Upper lobe of right lung (tissue), 1 donor: ENCODE results near the gene TMEM247. TPM values are rescaled to one million over a fixed set of nuclear protein-coding genes. Genes with fewer than 3 reads are reported as not detected.

ENCODE experiments used
- ATAC-seq: fragments of 200-7000 bp; cut with Tn5 transposase; one replicate; pipeline ENCODE4 v1.9.1; 2020; ENCODE audit warnings: mild to moderate bottlenecking, moderate library complexity
- DNase-seq: peaks from one replicate; pipeline ENCODE4 v3.0.0-alpha.2; 2020
- H3K27ac ChIP-seq: fragments of 200-600 bp; one replicate; pipeline ENCODE4 v1.8.0; 2022
- H3K27me3 ChIP-seq: fragments of 200-600 bp; one replicate; pipeline ENCODE4 v1.8.0; 2022; ENCODE audit warnings: mild to moderate bottlenecking
- H3K36me3 ChIP-seq: fragments of 200-600 bp; one replicate; pipeline ENCODE4 v1.8.0; 2022
- H3K4me1 ChIP-seq: fragments of 200-600 bp; one replicate; pipeline ENCODE4 v1.8.0; 2022
- H3K4me3 ChIP-seq: fragments of 200-600 bp; one replicate; pipeline ENCODE4 v1.8.0; 2022; ENCODE audit warnings: mild to moderate bottlenecking
- H3K9me3 ChIP-seq: fragments of 200-600 bp; one replicate; pipeline ENCODE4 v1.8.0; 2022
- CTCF ChIP-seq: fragments of 200-600 bp; IDR thresholded peaks from one replicate; pipeline ENCODE4 v1.8.0; 2022; ENCODE audit warnings: antibody characterized with exemption
- intact Hi-C: fragments of 100-400 bp; cut with DNase I; formaldehyde crosslinking; loops from one replicate; pipeline ENCODE4 v1.11.0; 2022
- total RNA-seq: library from RNA; stranded (reverse); fragmentation: NEBNext Ultra II Directional; extraction: Animal tissue kit (Norgen Biotek cat#: 25700); gene quantifications from one replicate; pipeline ENCODE4 v1.2.1, GENCODE V29; 2021
- donor health status: DM: no; HTN: yes; CAD: no; lungs with severe emphysema.

The TMEM247 gene
- total RNA-seq, 1 donor from 2014 or later: not detected

- intact Hi-C loops: no loop called here
- H3K4me3 ChIP-seq: no peak overlapping the region
- no peak for TF ChIP-seq CTCF
- H3K36me3 ChIP-seq: no peaks in the 10 kb centered on the region
- no peak overlapping the region for H3K27ac ChIP-seq
- no peaks in the 10 kb centered on the region for H3K4me1 ChIP-seq
- no peaks in the 10 kb centered on the region for H3K9me3 ChIP-seq
- DNase-seq (no peak), ATAC-seq (no peak)
- H3K27me3 ChIP-seq: no peaks in the 10 kb centered on the region
Measured at GRCh38 chr2:46508759-46509158, 29.4 kb downstream of the TMEM247 start.

GRCh38 chr2:46509804-46510203, 30.4 kb downstream of the TMEM247 start:
- DNase-seq (no peak), ATAC-seq (no peak)
- Histone ChIP-seq H3K27me3 (no peaks in the 10 kb centered on the region), H3K9me3 (peaks cover under 1% of the 10 kb centered on the region), H3K4me1 (no peaks in the 10 kb centered on the region), H3K4me3 (no peak overlapping the region), H3K36me3 (no peaks in the 10 kb centered on the region), H3K27ac (no peak overlapping the region)
- no peak for TF ChIP-seq CTCF
- intact Hi-C loops: no loop called here

DNA sequence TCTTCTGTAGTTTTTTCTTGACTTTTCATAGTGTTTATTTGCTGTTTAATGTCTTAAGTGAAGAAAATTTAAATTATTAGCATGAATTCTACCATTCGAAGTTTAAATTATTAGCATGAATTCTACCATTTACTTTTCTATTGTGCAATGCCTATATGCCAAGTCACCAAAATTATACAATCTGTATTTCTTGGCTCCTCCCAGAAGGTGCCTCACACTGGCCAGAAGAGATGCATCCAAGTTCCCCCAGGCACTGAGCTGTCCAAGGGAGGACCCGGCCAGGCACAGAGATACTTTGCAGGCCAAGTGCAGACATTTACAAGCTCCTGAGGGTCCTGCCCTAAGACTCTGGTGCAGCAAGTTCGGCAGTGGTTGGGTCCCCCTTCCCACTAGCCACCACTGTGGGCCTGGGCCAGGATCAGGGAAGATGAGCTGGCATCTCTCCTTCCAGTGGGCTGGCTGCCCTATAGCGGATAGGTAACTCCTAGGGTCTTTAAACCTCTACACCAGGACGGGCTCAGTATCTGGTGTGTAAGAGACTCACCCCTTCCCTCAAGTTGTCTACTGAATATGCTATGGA, 31.3 kb downstream of the TMEM247 start:
- H3K9me3 ChIP-seq: peaks cover 8% of the 10 kb centered on the region
- H3K27me3 ChIP-seq: no peaks in the 10 kb centered on the region
- no peak for DNase-seq
- intact Hi-C loops: no loop called here
- no peak overlapping the region for H3K27ac ChIP-seq
- no peak for TF ChIP-seq CTCF
- H3K36me3 ChIP-seq: no peaks in the 10 kb centered on the region
- peak; percentile 29 for ATAC-seq
- no peaks in the 10 kb centered on the region for H3K4me1 ChIP-seq
- H3K4me3 ChIP-seq: no peak overlapping the region

GRCh38 chr2:46512185-46512584, 32.8 kb downstream of the TMEM247 start:
- Histone ChIP-seq H3K4me3 (no peak overlapping the region), H3K9me3 (peaks cover 21% of the 10 kb centered on the region), H3K4me1 (no peaks in the 10 kb centered on the region), H3K27ac (no peak overlapping the region), H3K27me3 (no peaks in the 10 kb centered on the region), H3K36me3 (no peaks in the 10 kb centered on the region)
- DNase-seq: no peak
- intact Hi-C loops: no loop called here
- TF ChIP-seq CTCF: no peak
- no peak for ATAC-seq

DNA sequence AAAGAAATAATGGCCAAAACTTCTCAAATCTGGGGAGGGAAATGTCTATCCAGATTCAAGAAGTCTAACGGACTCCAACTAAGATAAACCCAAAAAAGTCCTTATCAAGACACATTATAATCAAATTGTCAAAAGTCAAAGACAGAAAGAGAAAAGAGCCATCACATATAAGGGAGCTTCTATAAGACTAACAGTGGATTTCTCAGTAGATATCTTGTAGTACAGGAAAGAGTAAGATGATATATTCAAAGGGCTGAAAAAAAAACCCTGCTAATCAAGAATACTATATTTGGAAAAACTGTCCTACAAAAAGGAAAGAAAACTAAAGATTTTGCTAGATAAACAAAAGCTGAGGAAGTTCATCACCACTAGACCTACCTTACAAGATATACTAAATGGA, 35.4 kb downstream of the TMEM247 start:
- TF ChIP-seq CTCF: no peak
- H3K36me3 ChIP-seq: no peaks in the 10 kb centered on the region
- no peak overlapping the region for H3K4me3 ChIP-seq

GRCh38 chr2:46517485-46517884, 38.1 kb downstream of the TMEM247 start:
- H3K4me3 ChIP-seq: no peak overlapping the region
- intact Hi-C loops: no loop called here
- peaks cover 3% of the 10 kb centered on the region for H3K4me1 ChIP-seq
- ATAC-seq (no peak), DNase-seq (no peak)
- H3K27ac ChIP-seq: no peak overlapping the region
- H3K9me3 ChIP-seq: peaks cover 21% of the 10 kb centered on the region
- no peak for TF ChIP-seq CTCF
- H3K27me3 ChIP-seq: no peaks in the 10 kb centered on the region
- H3K36me3 ChIP-seq: no peaks in the 10 kb centered on the region

More for the DNA sequence above, 35.4 kb downstream of the TMEM247 start:
- Histone ChIP-seq H3K27me3 (no peaks in the 10 kb centered on the region), H3K27ac (no peak overlapping the region), H3K9me3 (peaks cover 21% of the 10 kb centered on the region), H3K4me1 (peaks cover under 1% of the 10 kb centered on the region)
- intact Hi-C loops: no loop called here
- ATAC-seq (no peak), DNase-seq (no peak)
